GM21825 (cell line): ENCODE data around the gene ADGRE3.

Experiments used
- ATAC-seq: cut with Tn5 transposase; IDR thresholded peaks from one replicate; pipeline ENCODE4 v1.9.1; 2021; ENCODE audit warnings: mild to moderate bottlenecking, moderate library complexity; ENCODE audit not compliant: unreplicated experiment

Gene ADGRE3

DNA sequence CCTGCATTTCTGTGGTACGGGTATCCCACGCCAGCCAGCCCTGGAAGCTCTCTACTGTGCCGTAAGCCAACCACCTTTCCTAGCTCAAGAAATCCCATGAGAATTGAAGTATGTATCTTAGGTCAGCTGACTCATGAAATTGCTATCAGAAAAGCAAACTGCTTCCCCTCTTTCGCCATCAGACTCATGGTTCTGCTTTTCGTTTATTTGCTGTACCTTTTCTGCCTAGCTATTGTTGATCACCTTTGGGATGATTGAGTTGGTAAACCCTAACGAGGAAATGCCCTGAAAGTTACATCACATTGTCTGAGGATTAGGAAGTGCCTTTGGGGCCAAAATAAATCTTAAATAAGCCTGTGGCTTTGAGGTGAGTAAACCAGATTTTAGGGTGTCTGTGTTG is at the start of gene ADGRE3:
TSS of gene ADGRE3 (minus strand) at position 81 of the 400 bp plus-strand sequence. CDS start at position 7, 74 bp downstream.
- ATAC-seq: no peak

DNA sequence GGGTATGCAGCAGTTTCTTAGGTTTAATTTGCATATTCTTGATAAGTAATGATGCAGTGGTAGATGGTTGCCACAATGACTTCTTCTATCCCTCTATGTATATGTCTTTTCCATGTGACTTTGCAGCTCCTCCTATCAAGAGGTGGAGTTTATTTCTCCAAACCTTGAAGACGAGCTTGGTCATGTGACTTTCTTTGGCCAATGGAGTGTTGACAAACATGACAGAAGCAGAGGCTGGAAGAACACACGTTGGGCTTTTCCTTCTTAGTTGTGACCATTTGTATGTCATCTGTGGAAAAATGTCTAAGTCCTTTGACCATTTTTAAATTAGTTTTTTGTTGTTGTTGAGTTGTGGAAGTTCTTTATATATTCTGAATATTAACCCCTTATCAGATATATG is 47.5 kb upstream of the ADGRE3 start:
- ATAC-seq: no peak

GRCh38 chr19:14719162-14719561 is 44.5 kb upstream of the ADGRE3 start:
- ATAC-seq: no peak

DNA sequence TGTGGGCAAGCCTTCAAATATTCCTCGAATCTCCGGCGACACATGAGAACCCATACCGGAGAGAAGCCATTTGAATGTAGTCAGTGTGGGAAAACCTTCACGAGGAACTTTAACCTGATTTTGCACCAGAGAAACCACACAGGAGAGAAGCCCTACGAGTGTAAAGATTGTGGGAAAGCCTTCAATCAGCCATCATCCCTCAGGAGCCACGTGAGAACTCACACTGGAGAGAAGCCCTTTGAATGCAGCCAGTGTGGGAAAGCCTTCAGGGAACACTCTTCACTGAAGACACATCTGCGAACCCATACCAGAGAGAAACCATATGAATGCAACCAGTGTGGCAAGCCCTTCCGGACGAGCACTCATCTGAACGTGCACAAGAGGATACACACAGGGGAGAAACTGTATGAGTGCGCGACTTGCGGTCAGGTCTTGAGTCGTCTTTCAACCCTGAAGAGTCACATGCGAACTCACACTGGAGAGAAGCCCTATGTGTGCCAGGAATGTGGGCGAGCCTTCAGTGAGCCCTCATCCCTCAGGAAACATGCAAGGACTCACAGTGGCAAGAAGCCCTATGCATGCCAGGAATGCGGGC is 44.0 kb upstream of the ADGRE3 start:
- ATAC-seq: no peak

GRCh38 chr19:14715841-14716240 is 41.2 kb upstream of the ADGRE3 start:
- ATAC-seq: no peak

DNA sequence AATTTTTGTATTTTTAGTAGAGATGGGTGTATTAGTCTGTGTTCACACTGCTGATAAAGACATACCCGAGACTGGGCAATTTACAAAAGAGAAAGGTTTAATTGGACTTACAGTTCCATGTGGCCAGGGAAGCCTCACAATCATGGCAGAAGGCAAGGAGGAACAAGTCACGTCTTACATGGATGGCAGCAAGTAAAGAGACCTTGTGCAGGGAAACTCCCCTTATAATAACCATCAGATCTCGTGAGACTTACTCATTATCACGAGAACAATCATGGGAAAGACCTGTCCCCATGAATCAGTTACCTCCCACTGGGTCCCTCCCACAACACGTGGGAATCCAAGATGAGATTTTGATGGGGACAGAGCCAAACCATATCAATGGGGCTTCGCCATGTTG is 29.8 kb upstream of the ADGRE3 start:
- no peak for ATAC-seq

DNA sequence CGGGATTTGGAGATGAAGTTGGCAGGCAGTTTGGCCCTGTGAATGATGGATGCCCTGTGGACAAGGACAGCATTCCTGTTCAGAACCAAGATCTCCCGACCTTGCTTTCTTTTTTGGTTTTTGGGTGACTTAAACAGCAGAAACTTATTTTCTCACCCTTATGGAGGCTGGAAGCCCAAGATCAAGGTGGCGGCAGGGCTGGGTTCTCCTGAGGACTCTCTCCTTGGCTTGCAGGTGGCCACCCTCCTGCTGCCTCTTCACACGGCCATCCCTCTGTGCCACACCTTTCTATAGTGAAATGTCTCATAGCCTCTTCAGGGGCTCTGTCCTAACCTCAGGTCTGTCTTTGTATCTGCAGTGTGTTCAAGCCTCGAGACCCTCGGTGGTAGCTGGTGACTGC is 29.2 kb upstream of the ADGRE3 start:
- ATAC-seq: no peak

- no peak for ATAC-seq
These were observed 26.2 kb upstream of the ADGRE3 start for GRCh38 chr19:14700711-14701375.

DNA sequence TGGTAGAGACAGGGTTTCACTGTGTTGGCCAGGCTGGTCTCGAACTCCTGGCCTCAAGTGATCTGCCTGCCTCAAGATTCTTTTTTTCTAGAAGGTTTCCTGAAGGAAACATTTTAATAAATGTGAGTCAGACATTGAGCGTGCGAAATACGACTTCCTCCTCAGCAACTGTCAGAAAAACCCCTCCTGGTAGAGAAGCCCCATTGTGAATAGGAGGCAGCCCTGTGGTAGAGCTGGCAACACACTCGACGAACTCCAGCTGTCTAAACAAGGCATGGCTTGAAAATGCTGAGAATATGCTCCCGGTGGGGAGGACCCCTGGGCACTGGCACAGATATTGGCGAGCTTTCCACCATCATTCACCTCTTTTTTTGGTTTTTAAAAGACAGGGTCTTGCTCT is 25.0 kb upstream of the ADGRE3 start:
- ATAC-seq: no peak

GRCh38 chr19:14695471-14695870 is 20.8 kb upstream of the ADGRE3 start:
- ATAC-seq: no peak

DNA sequence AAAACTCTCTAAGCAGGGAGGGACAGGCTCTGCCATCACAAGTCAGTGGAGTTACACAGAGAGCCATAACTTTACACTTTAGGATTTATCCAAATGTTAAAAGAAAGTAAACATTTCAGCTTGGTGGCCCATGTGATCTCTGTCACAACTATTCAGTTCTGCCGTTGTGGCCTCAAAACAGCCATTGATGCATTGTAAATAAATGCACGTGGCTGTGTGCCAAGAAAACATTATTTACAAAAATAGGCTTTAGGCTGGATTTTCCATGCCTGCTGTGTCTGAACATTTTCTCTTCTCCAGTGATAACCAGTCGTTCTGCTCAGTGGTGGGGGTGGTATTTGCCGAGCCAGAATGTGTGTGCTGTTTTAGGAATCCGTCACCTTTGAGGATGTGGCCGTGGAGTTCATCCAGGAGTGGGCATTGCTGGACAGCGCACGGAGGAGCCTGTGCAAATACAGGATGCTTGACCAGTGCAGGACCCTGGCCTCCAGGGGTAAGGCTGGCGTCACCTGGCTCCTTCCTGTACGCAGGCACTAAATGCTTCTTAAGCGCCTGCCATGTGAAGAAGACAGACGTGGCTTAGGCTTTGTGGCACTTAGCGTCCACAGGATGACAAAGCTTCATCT is 20.1 kb upstream of the ADGRE3 start:
- no peak for ATAC-seq

GRCh38 chr19:14689598-14690503 is 15.2 kb upstream of the ADGRE3 start, which contains the start of gene ZNF333:
ZNF333 (plus strand) TSS chr19:14690048; CDS start chr19:14693492, 3,444 bp downstream.
- ATAC-seq: peak; percentile 83

GRCh38 chr19:14686411-14686810 is 11.8 kb upstream of the ADGRE3 start:
- ATAC-seq: no peak

DNA sequence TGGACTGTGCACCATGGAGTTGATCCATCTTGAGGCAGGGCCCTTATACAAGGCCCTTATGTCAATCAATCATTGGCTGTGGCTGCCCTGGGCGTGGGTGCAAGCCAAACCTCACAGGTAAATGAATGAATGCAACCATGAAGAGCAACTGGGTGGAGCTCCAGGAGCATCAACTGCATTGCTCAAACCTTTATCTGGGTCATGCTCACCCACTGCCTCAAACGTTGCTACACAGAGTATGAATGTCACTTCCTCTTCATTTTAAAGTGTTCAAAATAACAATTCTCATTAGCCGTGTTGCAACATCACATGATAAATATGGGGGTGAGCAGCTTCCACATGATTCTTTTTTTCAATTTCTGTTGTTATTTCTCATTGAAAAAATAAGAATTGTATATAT is 8.8 kb upstream of the ADGRE3 start:
- ATAC-seq: no peak

GRCh38 chr19:14682084-14682483 is 7.4 kb upstream of the ADGRE3 start:
- ATAC-seq: no peak

GRCh38 chr19:14678199-14678598 is 3.6 kb upstream of the ADGRE3 start:
- no peak for ATAC-seq

DNA sequence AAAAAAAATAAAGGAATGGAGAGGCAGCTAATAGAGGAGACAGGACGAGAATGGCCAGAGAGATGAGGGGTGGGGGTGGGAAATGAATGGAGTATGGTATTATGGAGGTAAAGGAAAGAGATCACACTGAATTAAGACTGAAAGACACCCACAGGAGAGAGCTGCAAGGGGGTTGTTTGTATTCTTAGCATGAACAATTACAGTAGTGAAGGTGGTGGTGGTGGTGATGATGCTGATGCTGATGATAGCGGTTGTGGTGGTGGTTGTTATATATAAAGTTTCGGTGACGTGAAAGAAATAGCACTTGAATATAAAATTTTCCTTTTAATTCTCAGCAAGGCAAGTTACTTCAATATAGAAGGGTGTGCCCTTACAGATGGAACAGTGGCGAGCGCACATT is 2.8 kb upstream of the ADGRE3 start:
- no peak for ATAC-seq

GRCh38 chr19:14676762-14677161 is 2.1 kb upstream of the ADGRE3 start:
- no peak for ATAC-seq

- ATAC-seq: no peak
These were observed 1.6 kb downstream of the ADGRE3 start for GRCh38 chr19:14673088-14673487.

- no peak for ATAC-seq
These were observed 2.3 kb downstream of the ADGRE3 start for GRCh38 chr19:14672188-14672872.

- ATAC-seq: no peak
These were observed 4.2 kb downstream of the ADGRE3 start for GRCh38 chr19:14670408-14670807.
